NB4 (cell line): ENCODE measurements around the gene DGKI.

Experiments used
- DNase-seq: peaks from one replicate; pipeline ENCODE4 v3.0.0; 2010; ENCODE audit warnings: low read depth
- H3K4me3 ChIP-seq: one replicate; pipeline ENCODE4 v1.5.1; 2011; ENCODE audit warnings: mild to moderate bottlenecking, low read depth, low read length, moderate library complexity
- MYC ChIP-seq: IDR thresholded peaks from 2 replicates; pipeline ENCODE4 v1.6.1; 2011; ENCODE audit warnings: low read depth, low read length
- POLR2A ChIP-seq: IDR thresholded peaks from 2 replicates; pipeline ENCODE4 v1.6.1; 2011; ENCODE audit warnings: mild to moderate bottlenecking; ENCODE audit not compliant: insufficient read length; ENCODE audit errors: extremely low read depth
- TF ChIP-seq, protein P1 (sequence below): IDR thresholded peaks from 2 replicates; pipeline ENCODE4 v1.6.1; 2011; ENCODE audit warnings: low read depth, low read length
- TF ChIP-seq, protein P2 (sequence below): IDR thresholded peaks from one replicate; pipeline ENCODE4 v1.5.1; 2012; ENCODE audit warnings: low read depth, low read length

The DGKI gene

DNA sequence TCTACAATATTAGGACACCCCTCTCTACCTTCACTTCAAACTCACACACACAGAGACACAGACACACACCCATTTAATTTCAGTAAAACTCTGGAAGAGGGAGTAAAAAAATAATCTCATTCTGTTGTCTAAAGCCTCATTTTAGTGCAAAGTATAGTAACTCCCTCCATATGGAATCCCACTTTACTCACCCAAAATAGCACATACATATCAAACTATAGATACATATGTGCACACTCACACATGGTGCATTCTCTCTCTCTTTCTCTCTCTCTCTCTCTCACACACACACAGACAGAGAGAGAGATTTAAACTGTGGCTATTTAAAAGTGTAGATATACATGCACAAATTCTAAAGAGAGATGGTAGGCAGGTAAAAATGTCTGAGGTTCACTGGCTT lies 323.6 kb downstream of the DGKI start:
- DNase-seq = no peak
- no peak for TF ChIP-seq POLR2A
- TF ChIP-seq MYC = no peak
- TF ChIP-seq, protein P1, sequence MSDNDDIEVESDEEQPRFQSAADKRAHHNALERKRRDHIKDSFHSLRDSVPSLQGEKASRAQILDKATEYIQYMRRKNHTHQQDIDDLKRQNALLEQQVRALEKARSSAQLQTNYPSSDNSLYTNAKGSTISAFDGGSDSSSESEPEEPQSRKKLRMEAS = no peak
- TF ChIP-seq, protein P2, sequence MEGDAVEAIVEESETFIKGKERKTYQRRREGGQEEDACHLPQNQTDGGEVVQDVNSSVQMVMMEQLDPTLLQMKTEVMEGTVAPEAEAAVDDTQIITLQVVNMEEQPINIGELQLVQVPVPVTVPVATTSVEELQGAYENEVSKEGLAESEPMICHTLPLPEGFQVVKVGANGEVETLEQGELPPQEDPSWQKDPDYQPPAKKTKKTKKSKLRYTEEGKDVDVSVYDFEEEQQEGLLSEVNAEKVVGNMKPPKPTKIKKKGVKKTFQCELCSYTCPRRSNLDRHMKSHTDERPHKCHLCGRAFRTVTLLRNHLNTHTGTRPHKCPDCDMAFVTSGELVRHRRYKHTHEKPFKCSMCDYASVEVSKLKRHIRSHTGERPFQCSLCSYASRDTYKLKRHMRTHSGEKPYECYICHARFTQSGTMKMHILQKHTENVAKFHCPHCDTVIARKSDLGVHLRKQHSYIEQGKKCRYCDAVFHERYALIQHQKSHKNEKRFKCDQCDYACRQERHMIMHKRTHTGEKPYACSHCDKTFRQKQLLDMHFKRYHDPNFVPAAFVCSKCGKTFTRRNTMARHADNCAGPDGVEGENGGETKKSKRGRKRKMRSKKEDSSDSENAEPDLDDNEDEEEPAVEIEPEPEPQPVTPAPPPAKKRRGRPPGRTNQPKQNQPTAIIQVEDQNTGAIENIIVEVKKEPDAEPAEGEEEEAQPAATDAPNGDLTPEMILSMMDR = no peak
- no peak overlapping the region for H3K4me3 ChIP-seq

DNA sequence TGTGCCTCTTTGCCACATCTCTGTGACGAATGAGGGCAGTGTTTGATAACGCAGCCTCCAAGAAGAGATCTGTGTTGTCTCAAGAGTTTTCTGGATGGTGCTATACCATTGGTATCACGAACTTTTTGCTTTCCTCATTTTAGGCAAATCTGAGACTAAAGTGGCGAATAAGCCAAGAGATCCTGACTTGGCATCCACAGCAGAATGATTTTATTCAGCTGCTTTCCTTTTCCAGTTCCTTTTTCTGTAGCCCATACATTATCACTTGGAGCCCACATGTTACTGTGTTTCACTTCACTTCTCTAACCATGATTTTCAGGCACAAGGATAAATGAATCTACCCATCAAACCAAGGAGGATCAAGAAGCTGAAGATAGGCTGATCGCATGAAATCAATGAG lies 325.3 kb downstream of the DGKI start:
- no peak for DNase-seq
- no peak for TF ChIP-seq POLR2A
- TF ChIP-seq, protein P2 = no peak
- TF ChIP-seq MYC = no peak
- TF ChIP-seq, protein P1 = no peak

DNA sequence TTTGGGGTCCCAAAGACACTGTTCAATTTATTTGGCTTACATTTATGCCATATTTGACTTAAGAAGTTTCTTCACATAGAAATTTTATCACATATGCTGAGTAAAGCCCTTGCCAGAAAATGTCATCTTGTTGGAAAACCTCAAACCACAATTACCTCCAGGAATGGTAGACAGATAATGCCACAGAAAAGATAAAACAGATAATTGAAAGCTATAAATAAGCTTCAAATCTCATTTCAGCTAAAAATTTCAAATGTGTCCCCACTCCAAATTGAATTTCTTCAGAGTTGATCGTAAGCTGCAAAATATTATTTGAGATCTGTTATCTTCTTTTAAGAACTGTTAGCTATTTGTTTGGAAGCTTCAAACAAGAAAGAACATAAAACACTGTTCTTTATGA lies 326.8 kb downstream of the DGKI start:
- H3K4me3 ChIP-seq = no peak overlapping the region
- no peak for DNase-seq
- TF ChIP-seq POLR2A (no peak), MYC (no peak)
- TF ChIP-seq, protein P1 = no peak
- TF ChIP-seq, protein P2 = no peak

More for the DNA sequence above, 325.3 kb downstream of the DGKI start:
- H3K4me3 ChIP-seq = no peak overlapping the region

DNA sequence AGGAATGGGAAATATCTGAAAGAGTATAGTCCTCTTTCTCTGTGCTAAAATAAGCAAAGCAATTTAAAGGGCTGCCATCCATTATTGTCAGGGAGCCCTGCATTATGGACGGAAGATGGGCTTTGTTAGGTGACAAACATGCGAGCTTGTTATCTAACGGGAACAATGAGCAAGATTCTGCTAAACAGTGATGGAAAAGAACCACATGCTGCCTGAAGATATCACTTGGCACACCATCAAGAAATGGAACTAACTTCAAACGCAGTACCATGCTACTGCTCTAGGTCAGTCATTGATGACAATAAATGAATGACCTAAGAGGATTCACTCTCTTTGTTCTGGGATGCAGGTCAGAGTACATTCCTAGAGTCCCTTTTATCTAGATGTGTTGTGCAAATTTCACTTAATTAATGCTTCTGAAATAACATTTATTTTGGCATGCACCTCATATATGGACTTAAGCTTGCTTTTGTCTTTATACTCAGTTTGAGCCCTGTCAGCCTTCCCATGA lies 327.5 kb downstream of the DGKI start:
- TF ChIP-seq, protein P1 = no peak
- TF ChIP-seq POLR2A (no peak), MYC (no peak)
- TF ChIP-seq, protein P2 = no peak
- DNase-seq = no peak
- H3K4me3 ChIP-seq = no peak overlapping the region

DNA sequence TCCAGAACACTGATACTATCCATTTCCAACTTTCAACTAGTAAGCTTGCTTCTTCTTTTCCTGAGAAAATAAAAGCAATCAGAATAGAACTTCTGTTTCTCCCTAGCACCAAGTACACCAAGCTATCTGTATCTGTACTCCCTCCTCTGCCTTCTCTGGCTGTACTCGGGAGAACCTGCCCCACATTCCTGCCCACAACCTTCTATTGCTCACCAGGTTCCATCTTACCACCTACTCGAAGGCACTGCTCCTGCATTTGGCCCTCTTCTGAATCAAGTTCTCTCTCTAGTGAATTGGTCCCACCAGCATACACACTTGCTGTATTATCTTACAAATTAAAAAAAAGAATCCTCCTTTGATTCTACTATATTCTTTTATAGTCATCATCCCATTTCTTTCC lies 333.7 kb downstream of the DGKI start:
- no peak for TF ChIP-seq POLR2A
- TF ChIP-seq MYC = no peak
- TF ChIP-seq, protein P1 = no peak
- TF ChIP-seq, protein P2 = no peak
- H3K4me3 ChIP-seq = no peak overlapping the region
- DNase-seq = no peak

DNA sequence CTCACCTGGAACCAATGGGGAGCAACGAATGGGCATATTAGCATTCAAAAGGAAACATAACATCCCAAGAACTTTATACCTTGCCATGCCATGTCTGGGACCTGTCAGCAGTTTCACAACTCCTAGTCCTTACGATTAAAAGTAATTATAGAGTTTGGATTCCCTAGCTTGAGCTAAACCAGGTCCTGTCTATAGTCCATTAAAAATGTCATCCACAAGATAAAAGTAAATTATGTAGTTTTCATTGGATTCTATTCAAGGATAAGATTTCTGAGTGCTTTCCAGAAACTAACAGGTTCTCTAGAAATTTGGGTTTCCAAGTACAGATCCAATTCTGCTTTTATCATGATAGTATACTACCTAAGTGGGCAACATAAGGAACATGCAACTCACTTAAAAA lies 339.7 kb downstream of the DGKI start:
- no peak for DNase-seq

More for the DNA sequence above, 339.7 kb downstream of the DGKI start:
- no peak overlapping the region for H3K4me3 ChIP-seq
- TF ChIP-seq, protein P1 = no peak
- no peak for TF ChIP-seq POLR2A
- no peak for TF ChIP-seq MYC
- TF ChIP-seq, protein P2 = no peak
